A549 treated with Mapracorat at 1 μM for 4 hours (cell line): ENCODE data around the gene DDX51. TPM values are rescaled to one million over a fixed set of nuclear protein-coding genes. Genes with fewer than 3 reads are reported as not detected.

ENCODE experiments used
- total RNA-seq: library from RNA; stranded (reverse); fragments of 200-300 nt; extraction: Qiagen RNA extraction; gene quantifications from 5 replicates; pipeline ENCODE4 v1.2.3, GENCODE V29; 2022

DDX51 gene, protein sequence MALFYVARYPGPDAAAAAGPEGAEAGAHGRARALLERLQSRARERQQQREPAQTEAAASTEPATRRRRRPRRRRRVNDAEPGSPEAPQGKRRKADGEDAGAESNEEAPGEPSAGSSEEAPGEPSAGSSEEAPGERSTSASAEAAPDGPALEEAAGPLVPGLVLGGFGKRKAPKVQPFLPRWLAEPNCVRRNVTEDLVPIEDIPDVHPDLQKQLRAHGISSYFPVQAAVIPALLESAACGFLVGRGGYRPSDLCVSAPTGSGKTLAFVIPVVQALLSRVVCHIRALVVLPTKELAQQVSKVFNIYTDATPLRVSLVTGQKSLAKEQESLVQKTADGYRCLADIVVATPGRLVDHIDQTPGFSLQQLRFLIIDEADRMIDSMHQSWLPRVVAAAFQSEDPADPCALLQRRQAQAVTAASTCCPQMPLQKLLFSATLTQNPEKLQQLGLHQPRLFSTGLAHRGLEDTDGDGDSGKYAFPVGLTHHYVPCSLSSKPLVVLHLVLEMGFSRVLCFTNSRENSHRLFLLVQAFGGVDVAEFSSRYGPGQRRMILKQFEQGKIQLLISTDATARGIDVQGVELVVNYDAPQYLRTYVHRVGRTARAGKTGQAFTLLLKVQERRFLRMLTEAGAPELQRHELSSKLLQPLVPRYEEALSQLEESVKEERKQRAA
- 19.4 to 29.4 TPM (median 26.5 TPM) in 5 replicates for total RNA-seq

DNA sequence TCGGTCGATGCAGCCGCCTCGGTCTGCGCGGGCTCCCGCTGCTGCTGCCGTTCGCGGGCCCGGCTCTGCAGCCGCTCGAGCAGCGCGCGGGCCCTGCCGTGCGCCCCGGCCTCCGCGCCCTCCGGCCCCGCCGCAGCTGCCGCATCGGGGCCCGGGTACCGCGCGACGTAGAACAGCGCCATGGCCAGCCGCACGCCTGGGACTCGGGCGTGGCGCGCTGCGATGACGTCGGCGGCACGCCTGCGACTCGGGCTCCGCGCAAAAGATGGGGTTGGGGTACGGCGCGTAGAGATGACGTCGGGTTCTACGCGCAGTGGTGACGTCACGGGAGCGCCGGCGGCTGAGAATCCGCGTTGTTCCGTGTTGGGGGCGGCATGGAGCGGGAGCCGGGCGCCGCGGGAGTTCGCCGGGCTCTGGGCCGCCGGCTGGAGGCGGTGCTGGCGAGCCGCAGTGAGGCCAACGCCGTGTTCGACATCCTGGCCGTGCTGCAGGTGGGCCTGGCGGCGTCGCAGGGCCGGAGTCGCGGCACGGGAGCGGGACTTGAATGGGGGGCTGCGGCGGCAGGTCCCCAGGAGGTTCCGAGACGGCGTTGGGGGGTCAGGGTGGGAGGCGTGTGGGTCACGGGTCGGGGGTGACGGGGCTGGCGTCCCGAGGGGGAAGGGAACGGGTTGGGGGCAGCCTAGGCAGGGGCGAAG, at the start of gene DDX51, which contains the start of gene NOC4L:
Gene DDX51 (minus strand): TSS at position 205 of the 695 bp plus-strand sequence. CDS start 23 bp downstream, at position 182.
Gene NOC4L (plus strand): TSS at position 343 of the 695 bp plus-strand sequence. CDS start 32 bp downstream, at position 375.

Other genes starting within 250 kb of the DDX51 start
- 18.3 to 31.1 TPM (median 29.3 TPM) in 5 replicates for gene ULK1, start 249.7 kb downstream of the DDX51 start, total RNA-seq
- gene PUS1, start 215.0 kb downstream of the DDX51 start, total RNA-seq: 49.9 to 80.1 TPM (median 71.3 TPM) in 5 replicates
- 21.4 to 24.9 TPM (median 24.2 TPM) in 5 replicates for gene EP400, start 194.4 kb downstream of the DDX51 start, total RNA-seq
- gene NOC4L, start 138 bp upstream of the DDX51 start, total RNA-seq: 37.9 to 60.3 TPM (median 57.7 TPM) in 5 replicates
- gene GALNT9, start 185.3 kb upstream of the DDX51 start, total RNA-seq: 2.8 to 6.3 TPM (median 4.7 TPM) in 5 replicates